Measurements from ENCODE around the gene GRID2. TPM values are rescaled to one million over a fixed set of nuclear protein-coding genes. Genes with fewer than 3 reads are reported as not detected.

The GRID2 gene
- total and polyA plus RNA-seq, 10 of the 15 experiments (the other 5 are each of a cell fraction or from before 2014, with no cell fraction given), result not detected

DNA sequence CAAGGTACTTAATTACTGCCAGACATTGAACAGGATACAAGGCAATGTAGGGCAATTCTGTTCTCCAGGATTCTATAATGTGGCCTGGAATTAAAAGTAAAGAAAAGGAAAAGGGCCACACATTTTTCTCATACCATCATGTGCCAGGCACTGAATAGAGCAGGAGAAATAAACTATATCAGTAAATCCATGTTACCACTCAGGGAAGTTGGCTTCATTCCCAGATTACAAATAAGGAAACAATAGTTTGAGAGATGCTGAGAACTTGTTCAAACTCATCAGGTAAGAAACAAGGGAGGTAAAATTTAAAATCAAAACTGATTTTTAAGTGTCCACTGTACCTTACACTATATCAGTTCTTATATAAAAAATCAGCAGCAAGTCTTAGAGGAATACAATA is 879.8 kb downstream of the GRID2 start:
- Histone ChIP-seq H3K9me3 (replicated peaks; ENCODE audit: control insufficient read depth, insufficient read depth, low read length) (no peaks in the 10 kb centered on the region), H3K4me1 (ENCODE audit: control insufficient read depth, insufficient read depth, low read length) (no peaks in the 10 kb centered on the region), H4K20me1 (ENCODE audit: control insufficient read depth, insufficient read depth) (no peaks in the 10 kb centered on the region), H3K4me2 (ENCODE audit: control insufficient read depth, insufficient read depth) (no peak overlapping the region), H3K4me3 (no peak overlapping the region), H3K27ac (ENCODE audit: control insufficient read depth, insufficient read depth) (no peak overlapping the region), H3K79me2 (ENCODE audit: control insufficient read depth, insufficient read depth, low read length) (no peaks in the 10 kb centered on the region), H3K27me3 (replicated peaks in 1 of 2; ENCODE audit: control insufficient read depth in 2 of 2, insufficient read depth in 2 of 2, low read length in 1 of 2) (no peaks in the 10 kb centered on the region), H2AFZ (ENCODE audit: control insufficient read depth, low read depth, low read length) (no peak overlapping the region), H3K9ac (ENCODE audit: control insufficient read depth, insufficient read depth, low read length) (no peak overlapping the region), H3K36me3 (ENCODE audit: control insufficient read depth in 2 of 2, insufficient read depth in 2 of 2, low read length in 1 of 2) (no peaks in the 10 kb centered on the region)
- in situ Hi-C loops (cut with MboI) (no loop called here), intact Hi-C loops (cut with micrococcal nuclease; ENCODE audit: unreplicated experiment) (no loop called here)
- no TSS peak for BruUV-seq (replicated peaks)
- SMC1A ChIA-PET (ENCODE audit: uncharacterized antibody, unreplicated experiment), result interaction anchor here (0.7 to 0.9 kb wide), 4 partner anchors 33 to 706 kb away, joined by 3 read pairs; no protein-coding TSS in a partner anchor
- POLR2A ChIA-PET, result no interaction called here
- CTCF ChIA-PET, result no interaction called here
- DNase-seq (ENCODE audit: low read depth, low spot score) (no peak), FAIRE-seq (no peak), ATAC-seq (no peak)
- RAD21 ChIA-PET (ENCODE audit: unreplicated experiment), result interaction anchor here (0.7 kb wide), 1 partner anchor 78 kb away, joined by 5 read pairs; no protein-coding TSS in a partner anchor
- TF ChIP-seq, protein P1, sequence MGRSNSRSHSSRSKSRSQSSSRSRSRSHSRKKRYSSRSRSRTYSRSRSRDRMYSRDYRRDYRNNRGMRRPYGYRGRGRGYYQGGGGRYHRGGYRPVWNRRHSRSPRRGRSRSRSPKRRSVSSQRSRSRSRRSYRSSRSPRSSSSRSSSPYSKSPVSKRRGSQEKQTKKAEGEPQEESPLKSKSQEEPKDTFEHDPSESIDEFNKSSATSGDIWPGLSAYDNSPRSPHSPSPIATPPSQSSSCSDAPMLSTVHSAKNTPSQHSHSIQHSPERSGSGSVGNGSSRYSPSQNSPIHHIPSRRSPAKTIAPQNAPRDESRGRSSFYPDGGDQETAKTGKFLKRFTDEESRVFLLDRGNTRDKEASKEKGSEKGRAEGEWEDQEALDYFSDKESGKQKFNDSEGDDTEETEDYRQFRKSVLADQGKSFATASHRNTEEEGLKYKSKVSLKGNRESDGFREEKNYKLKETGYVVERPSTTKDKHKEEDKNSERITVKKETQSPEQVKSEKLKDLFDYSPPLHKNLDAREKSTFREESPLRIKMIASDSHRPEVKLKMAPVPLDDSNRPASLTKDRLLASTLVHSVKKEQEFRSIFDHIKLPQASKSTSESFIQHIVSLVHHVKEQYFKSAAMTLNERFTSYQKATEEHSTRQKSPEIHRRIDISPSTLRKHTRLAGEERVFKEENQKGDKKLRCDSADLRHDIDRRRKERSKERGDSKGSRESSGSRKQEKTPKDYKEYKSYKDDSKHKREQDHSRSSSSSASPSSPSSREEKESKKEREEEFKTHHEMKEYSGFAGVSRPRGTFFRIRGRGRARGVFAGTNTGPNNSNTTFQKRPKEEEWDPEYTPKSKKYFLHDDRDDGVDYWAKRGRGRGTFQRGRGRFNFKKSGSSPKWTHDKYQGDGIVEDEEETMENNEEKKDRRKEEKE (IDR thresholded peaks at IDR 0.05), result no peak
- TF ChIP-seq MEF2B (IDR thresholded peaks at IDR 0.05; ENCODE audit: partially characterized antibody, poor library complexity, severe bottlenecking) (no peak), SUPT20H (IDR thresholded peaks at IDR 0.05; ENCODE audit: borderline replicate concordance, control insufficient read depth, low read depth, low read length) (no peak), JUND (IDR thresholded peaks at IDR 0.05; ENCODE audit: low read depth, low read length) (no peak), CHD2 (IDR thresholded peaks at IDR 0.05; ENCODE audit: borderline replicate concordance, low read depth, low read length) (no peak), ETV6 (conservative IDR thresholded peaks at IDR 0.05 in 1 of 2, IDR thresholded peaks at IDR 0.05 in 1 of 2; ENCODE audit: borderline replicate concordance in 1 of 2, low read depth in 1 of 2) (no peak), TBL1XR1 (IDR thresholded peaks at IDR 0.05; ENCODE audit: low read depth, low read length) (no peak), RELA (IDR thresholded peaks at IDR 0.05; ENCODE audit: borderline replicate concordance, partially characterized antibody) (no peak), NR2C1 (IDR thresholded peaks at IDR 0.05) (no peak)
- TF ChIP-seq, protein P2, sequence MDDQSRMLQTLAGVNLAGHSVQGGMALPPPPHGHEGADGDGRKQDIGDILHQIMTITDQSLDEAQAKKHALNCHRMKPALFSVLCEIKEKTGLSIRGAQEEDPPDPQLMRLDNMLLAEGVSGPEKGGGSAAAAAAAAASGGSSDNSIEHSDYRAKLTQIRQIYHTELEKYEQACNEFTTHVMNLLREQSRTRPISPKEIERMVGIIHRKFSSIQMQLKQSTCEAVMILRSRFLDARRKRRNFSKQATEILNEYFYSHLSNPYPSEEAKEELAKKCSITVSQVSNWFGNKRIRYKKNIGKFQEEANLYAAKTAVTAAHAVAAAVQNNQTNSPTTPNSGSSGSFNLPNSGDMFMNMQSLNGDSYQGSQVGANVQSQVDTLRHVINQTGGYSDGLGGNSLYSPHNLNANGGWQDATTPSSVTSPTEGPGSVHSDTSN (IDR thresholded peaks at IDR 0.05; ENCODE audit: insufficient replicate concordance, low read depth, low read length), result no peak
- TF ChIP-seq, protein P3, sequence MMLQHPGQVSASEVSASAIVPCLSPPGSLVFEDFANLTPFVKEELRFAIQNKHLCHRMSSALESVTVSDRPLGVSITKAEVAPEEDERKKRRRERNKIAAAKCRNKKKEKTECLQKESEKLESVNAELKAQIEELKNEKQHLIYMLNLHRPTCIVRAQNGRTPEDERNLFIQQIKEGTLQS (IDR thresholded peaks at IDR 0.05; ENCODE audit: borderline replicate concordance, extremely low read depth, low read depth, low read length), result no peak
- TF ChIP-seq, protein P4, sequence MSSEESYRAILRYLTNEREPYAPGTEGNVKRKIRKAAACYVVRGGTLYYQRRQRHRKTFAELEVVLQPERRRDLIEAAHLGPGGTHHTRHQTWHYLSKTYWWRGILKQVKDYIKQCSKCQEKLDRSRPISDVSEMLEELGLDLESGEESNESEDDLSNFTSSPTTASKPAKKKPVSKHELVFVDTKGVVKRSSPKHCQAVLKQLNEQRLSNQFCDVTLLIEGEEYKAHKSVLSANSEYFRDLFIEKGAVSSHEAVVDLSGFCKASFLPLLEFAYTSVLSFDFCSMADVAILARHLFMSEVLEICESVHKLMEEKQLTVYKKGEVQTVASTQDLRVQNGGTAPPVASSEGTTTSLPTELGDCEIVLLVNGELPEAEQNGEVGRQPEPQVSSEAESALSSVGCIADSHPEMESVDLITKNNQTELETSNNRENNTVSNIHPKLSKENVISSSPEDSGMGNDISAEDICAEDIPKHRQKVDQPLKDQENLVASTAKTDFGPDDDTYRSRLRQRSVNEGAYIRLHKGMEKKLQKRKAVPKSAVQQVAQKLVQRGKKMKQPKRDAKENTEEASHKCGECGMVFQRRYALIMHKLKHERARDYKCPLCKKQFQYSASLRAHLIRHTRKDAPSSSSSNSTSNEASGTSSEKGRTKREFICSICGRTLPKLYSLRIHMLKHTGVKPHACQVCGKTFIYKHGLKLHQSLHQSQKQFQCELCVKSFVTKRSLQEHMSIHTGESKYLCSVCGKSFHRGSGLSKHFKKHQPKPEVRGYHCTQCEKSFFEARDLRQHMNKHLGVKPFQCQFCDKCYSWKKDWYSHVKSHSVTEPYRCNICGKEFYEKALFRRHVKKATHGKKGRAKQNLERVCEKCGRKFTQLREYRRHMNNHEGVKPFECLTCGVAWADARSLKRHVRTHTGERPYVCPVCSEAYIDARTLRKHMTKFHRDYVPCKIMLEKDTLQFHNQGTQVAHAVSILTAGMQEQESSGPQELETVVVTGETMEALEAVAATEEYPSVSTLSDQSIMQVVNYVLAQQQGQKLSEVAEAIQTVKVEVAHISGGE (CRISPR knock-in tag; IDR thresholded peaks at IDR 0.05), result no peak

Measured in GM12878 (cell line).